Measurements from ENCODE around the gene ZPR1. TPM values are rescaled to one million over a fixed set of nuclear protein-coding genes. Genes with fewer than 3 reads are reported as not detected.

Gene ZPR1
- polyA plus RNA-seq, 1 donor from 2014 or later: 34.5 TPM

DNA sequence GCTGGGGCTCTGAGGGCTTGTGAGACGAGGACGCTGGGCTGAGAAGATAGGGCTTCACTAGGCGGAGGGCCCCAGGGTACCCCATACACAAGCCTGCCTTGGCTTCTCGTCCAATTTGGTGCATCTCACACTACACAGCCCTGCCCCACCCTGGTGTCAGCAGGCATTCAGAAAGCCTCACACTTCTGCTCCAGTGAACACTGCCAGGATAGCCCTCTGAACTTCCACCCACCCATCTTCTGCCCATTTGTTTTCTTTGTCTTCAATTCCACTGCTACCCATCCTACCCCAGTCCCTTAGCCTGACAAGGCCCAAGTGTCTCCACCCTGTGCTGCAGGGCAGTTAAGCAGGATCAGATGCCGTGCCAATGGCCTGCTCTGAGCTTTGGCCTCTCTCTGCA lies 13.2 kb downstream of the ZPR1 start:
- H2AFZ ChIP-seq (ENCODE audit: low read depth, low read length): no peak overlapping the region
- no peaks in the 10 kb centered on the region for H3K9me2 ChIP-seq (ENCODE audit: insufficient read depth, low read length)
- no peaks in the 10 kb centered on the region for H4K20me1 ChIP-seq (ENCODE audit: insufficient read depth)
- H3K9me3 ChIP-seq (ENCODE audit: low read length): no peaks in the 10 kb centered on the region
- no peaks in the 10 kb centered on the region for H3K36me3 ChIP-seq (ENCODE audit: insufficient read depth, low read length)
- peaks cover 16% of the 10 kb centered on the region for H3K79me2 ChIP-seq (replicated peaks; ENCODE audit: insufficient read depth, low read length)
- no peak overlapping the region for H3K4me2 ChIP-seq (ENCODE audit: low read length)
- no peaks in the 10 kb centered on the region for H3K27me3 ChIP-seq (ENCODE audit: insufficient read depth, low read depth, low read length)
- H3K9ac ChIP-seq (ENCODE audit: low read length): no peak overlapping the region
- no peak overlapping the region for H3K27ac ChIP-seq (ENCODE audit: low read length)
- H3K4me3 ChIP-seq (ENCODE audit: low read length): no peak overlapping the region
- no peaks in the 10 kb centered on the region for H3F3A ChIP-seq (ENCODE audit: insufficient read depth, low read length, poor library complexity, severe bottlenecking)
- TF ChIP-seq EZH2 (IDR thresholded peaks at IDR 0.05; ENCODE audit: borderline replicate concordance, insufficient read depth, low read length, poor library complexity, severe bottlenecking): no peak
- no peak for TF ChIP-seq RAD21 (conservative IDR thresholded peaks at IDR 0.05)
- TF ChIP-seq, protein P1, sequence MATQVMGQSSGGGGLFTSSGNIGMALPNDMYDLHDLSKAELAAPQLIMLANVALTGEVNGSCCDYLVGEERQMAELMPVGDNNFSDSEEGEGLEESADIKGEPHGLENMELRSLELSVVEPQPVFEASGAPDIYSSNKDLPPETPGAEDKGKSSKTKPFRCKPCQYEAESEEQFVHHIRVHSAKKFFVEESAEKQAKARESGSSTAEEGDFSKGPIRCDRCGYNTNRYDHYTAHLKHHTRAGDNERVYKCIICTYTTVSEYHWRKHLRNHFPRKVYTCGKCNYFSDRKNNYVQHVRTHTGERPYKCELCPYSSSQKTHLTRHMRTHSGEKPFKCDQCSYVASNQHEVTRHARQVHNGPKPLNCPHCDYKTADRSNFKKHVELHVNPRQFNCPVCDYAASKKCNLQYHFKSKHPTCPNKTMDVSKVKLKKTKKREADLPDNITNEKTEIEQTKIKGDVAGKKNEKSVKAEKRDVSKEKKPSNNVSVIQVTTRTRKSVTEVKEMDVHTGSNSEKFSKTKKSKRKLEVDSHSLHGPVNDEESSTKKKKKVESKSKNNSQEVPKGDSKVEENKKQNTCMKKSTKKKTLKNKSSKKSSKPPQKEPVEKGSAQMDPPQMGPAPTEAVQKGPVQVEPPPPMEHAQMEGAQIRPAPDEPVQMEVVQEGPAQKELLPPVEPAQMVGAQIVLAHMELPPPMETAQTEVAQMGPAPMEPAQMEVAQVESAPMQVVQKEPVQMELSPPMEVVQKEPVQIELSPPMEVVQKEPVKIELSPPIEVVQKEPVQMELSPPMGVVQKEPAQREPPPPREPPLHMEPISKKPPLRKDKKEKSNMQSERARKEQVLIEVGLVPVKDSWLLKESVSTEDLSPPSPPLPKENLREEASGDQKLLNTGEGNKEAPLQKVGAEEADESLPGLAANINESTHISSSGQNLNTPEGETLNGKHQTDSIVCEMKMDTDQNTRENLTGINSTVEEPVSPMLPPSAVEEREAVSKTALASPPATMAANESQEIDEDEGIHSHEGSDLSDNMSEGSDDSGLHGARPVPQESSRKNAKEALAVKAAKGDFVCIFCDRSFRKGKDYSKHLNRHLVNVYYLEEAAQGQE (IDR thresholded peaks at IDR 0.05; ENCODE audit: borderline replicate concordance): no peak
- no peak for TF ChIP-seq MXI1 (conservative IDR thresholded peaks at IDR 0.05; ENCODE audit: poor library complexity, severe bottlenecking)
- TF ChIP-seq EP300 (conservative IDR thresholded peaks at IDR 0.05; ENCODE audit: poor library complexity, severe bottlenecking): no peak
- no peak for TF ChIP-seq TAF1 (IDR thresholded peaks at IDR 0.05; ENCODE audit: low read depth)

DNA sequence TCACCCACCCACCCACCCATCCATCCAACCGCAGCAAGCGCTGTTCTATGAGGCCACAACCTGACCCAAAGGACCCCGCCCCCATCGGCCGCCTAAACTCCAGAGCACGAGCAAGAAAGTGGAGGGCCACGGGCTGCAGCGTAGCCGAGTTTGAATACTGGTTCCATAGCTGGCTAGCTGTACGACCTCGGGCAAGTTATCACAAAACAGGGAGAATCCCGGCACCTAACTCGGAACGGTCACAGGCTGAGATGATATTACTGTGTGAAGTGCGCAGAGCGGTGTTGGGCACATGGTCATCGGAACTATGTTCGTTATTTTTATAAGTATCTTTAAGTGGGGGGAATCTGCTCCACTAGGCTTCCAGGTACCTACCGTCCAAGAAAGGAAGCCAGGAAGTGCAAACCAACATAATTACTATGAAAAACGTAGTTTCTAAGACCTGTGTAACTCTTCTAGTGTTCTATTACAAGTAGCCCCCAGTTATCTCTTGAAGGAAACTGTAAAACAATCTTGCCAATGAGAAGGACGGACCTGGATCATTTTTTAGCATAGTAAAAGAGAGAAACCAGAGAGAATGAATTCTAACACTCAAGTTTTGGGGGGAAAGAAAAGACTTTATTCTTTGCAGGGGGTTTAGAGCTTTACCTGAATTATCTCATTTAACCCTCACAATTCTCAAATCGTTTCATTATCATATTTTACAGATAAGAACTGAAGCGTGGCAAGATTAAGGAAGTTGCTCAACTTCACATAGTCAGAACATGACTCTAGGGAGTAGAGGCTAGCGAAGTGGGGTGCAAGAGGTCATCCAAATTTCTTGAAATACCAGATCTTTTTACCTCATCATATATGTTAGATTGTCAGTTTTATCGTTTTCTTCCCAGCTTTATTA lies 14.4 kb downstream of the ZPR1 start:
- H3K27ac ChIP-seq (ENCODE audit: low read length): no peak overlapping the region
- H3K9me3 ChIP-seq (ENCODE audit: low read length): no peaks in the 10 kb centered on the region
- H3K79me2 ChIP-seq (replicated peaks; ENCODE audit: insufficient read depth, low read length): peaks cover 16% of the 10 kb centered on the region
- H3K4me3 ChIP-seq (ENCODE audit: low read length): peak overlapping the region; percentile 95
- TF ChIP-seq RAD21 (conservative IDR thresholded peaks at IDR 0.05) (no peak), POLR2AphosphoS5 (IDR thresholded peaks at IDR 0.05) (no peak), MXI1 (conservative IDR thresholded peaks at IDR 0.05; ENCODE audit: poor library complexity, severe bottlenecking) (no peak), SMC3 (conservative IDR thresholded peaks at IDR 0.05; ENCODE audit: poor library complexity) (no peak), EP300 (conservative IDR thresholded peaks at IDR 0.05; ENCODE audit: poor library complexity, severe bottlenecking) (no peak), CTCF (IDR thresholded peaks at IDR 0.05; ENCODE audit: poor library complexity, severe bottlenecking) (no peak), TAF1 (IDR thresholded peaks at IDR 0.05; ENCODE audit: low read depth) (no peak), EZH2 (IDR thresholded peaks at IDR 0.05; ENCODE audit: borderline replicate concordance, insufficient read depth, low read length, poor library complexity, severe bottlenecking) (no peak)
- TF ChIP-seq, protein P1 (IDR thresholded peaks at IDR 0.05; ENCODE audit: borderline replicate concordance): no peak
- no peak overlapping the region for H2AFZ ChIP-seq (ENCODE audit: low read depth, low read length)
- H3F3A ChIP-seq (ENCODE audit: insufficient read depth, low read length, poor library complexity, severe bottlenecking): no peaks in the 10 kb centered on the region
- no peaks in the 10 kb centered on the region for H3K36me3 ChIP-seq (ENCODE audit: insufficient read depth, low read length)
- no peaks in the 10 kb centered on the region for H3K9me2 ChIP-seq (ENCODE audit: insufficient read depth, low read length)
- no peaks in the 10 kb centered on the region for H3K27me3 ChIP-seq (ENCODE audit: insufficient read depth, low read depth, low read length)
- peak overlapping the region; percentile 83 for H3K9ac ChIP-seq (ENCODE audit: low read length)
- H4K20me1 ChIP-seq (ENCODE audit: insufficient read depth): no peaks in the 10 kb centered on the region
- peak overlapping the region; percentile 76 for H3K4me2 ChIP-seq (ENCODE audit: low read length)
